Measurements from ENCODE around the gene SPOP. TPM values are rescaled to one million over a fixed set of nuclear protein-coding genes. Genes with fewer than 3 reads are reported as not detected.

SPOP gene
- total and polyA plus RNA-seq, 2 experiments from 2014 or later = 13.9 to 18.6 TPM

GRCh38 chr17:49590874-49591273 lies 87.0 kb downstream of the SPOP start:
- no peak for DNase-seq (ENCODE audit: low spot score)
- Mint-ChIP-seq H3K27ac (no peak overlapping the region), H3K4me1 (peaks cover 11% of the 10 kb centered on the region; the same call in 2 of the 3 replicates), H3K4me3 (no peak overlapping the region), H3K36me3 (ENCODE audit: low read depth) (no peaks in the 10 kb centered on the region; the same call in 2 of the 3 replicates), H3K9me3 (no peaks in the 10 kb centered on the region; the same call in 2 of the 3 replicates), H3K27me3 (ENCODE audit: insufficient read depth, low read depth, poor library complexity) (peaks cover 7% of the 10 kb centered on the region)
- Histone ChIP-seq H3K27ac (ENCODE audit: low read depth) (no peak overlapping the region), H3K9me2 (ENCODE audit: insufficient read depth) (no peaks in the 10 kb centered on the region), H3K4me2 (no peak overlapping the region), H3K79me2 (replicated peaks; ENCODE audit: insufficient read depth) (no peaks in the 10 kb centered on the region), H4K20me1 (replicated peaks; ENCODE audit: insufficient read depth) (no peaks in the 10 kb centered on the region; the same call in 1 of the 2 replicates), H3K27me3 (ENCODE audit: insufficient read depth) (no peaks in the 10 kb centered on the region), H3F3A (replicated peaks; ENCODE audit: low read depth) (0 out of 2 replicates have a peak, but pooled peaks cover 3% of the 10 kb centered on the region), H2AFZ (no peak overlapping the region), H3K4me1 (ENCODE audit: insufficient read depth) (no peaks in the 10 kb centered on the region), H3K36me3 (ENCODE audit: insufficient read depth) (no peaks in the 10 kb centered on the region), H3K4me3 (no peak overlapping the region)
- TF ChIP-seq NANOG (IDR thresholded peaks at IDR 0.05; ENCODE audit: borderline replicate concordance) (no peak), EZH2phosphoT487 (IDR thresholded peaks at IDR 0.05; ENCODE audit: unreplicated experiment) (no peak)
- ATAC-seq = no peak

- H3K4me3 ChIP-seq = no peak overlapping the region
- H3K4me1 Mint-ChIP-seq = peaks cover 11% of the 10 kb centered on the region; the same call in 2 of the 3 replicates
- no peak for ATAC-seq
Observed at GRCh38 chr17:49589577-49589927, 88.3 kb downstream of the SPOP start.

GRCh38 chr17:49588726-49589576 lies 88.9 kb downstream of the SPOP start:
- DNase-seq (ENCODE audit: low spot score) = no peak
- Histone ChIP-seq H3K4me1 (ENCODE audit: insufficient read depth) (no peaks in the 10 kb centered on the region), H3K9me2 (ENCODE audit: insufficient read depth) (no peaks in the 10 kb centered on the region), H3K4me3 (no peak overlapping the region), H3K36me3 (ENCODE audit: insufficient read depth) (no peaks in the 10 kb centered on the region), H2AFZ (no peak overlapping the region), H3K79me2 (replicated peaks; ENCODE audit: insufficient read depth) (no peaks in the 10 kb centered on the region), H3K27me3 (ENCODE audit: insufficient read depth) (no peaks in the 10 kb centered on the region), H3K27ac (ENCODE audit: low read depth) (no peak overlapping the region), H4K20me1 (replicated peaks; ENCODE audit: insufficient read depth) (no peaks in the 10 kb centered on the region; the same call in 1 of the 2 replicates), H3F3A (replicated peaks; ENCODE audit: low read depth) (0 out of 2 replicates have a peak, but pooled peaks cover 3% of the 10 kb centered on the region), H3K4me2 (no peak overlapping the region)
- peaks cover 11% of the 10 kb centered on the region; the same call in 2 of the 3 replicates for H3K4me1 Mint-ChIP-seq
- peaks cover 9% of the 10 kb centered on the region for H3K27me3 Mint-ChIP-seq (ENCODE audit: insufficient read depth, low read depth, poor library complexity)
- H3K9me3 Mint-ChIP-seq = no peaks in the 10 kb centered on the region
- H3K36me3 Mint-ChIP-seq (ENCODE audit: low read depth) = no peaks in the 10 kb centered on the region; the same call in 2 of the 3 replicates
- no peak overlapping the region for H3K4me3 Mint-ChIP-seq
- no peak overlapping the region; the same call in 1 of the 2 replicates for H3K27ac Mint-ChIP-seq
- no peak for ATAC-seq
- TF ChIP-seq ZNF114 (CRISPR knock-in tag; IDR thresholded peaks at IDR 0.05) (no peak), STAT1 (IDR thresholded peaks at IDR 0.05; ENCODE audit: unreplicated experiment) (no peak), REST (IDR thresholded peaks at IDR 0.05; ENCODE audit: unreplicated experiment) (no peak), ETS1 (IDR thresholded peaks at IDR 0.05) (no peak), JUNB (IDR thresholded peaks at IDR 0.05; ENCODE audit: unreplicated experiment) (no peak), POLR2AphosphoS5 (IDR thresholded peaks at IDR 0.05; ENCODE audit: low read depth) (no peak)

More at GRCh38 chr17:49589577-49589927, 88.3 kb downstream of the SPOP start:
- Mint-ChIP-seq H3K9me3 (no peaks in the 10 kb centered on the region; the same call in 2 of the 3 replicates), H3K27ac (no peak overlapping the region), H3K27me3 (ENCODE audit: insufficient read depth, low read depth, poor library complexity) (peaks cover 9% of the 10 kb centered on the region), H3K4me3 (no peak overlapping the region), H3K36me3 (ENCODE audit: low read depth) (no peaks in the 10 kb centered on the region; the same call in 2 of the 3 replicates)
- Histone ChIP-seq H3K36me3 (ENCODE audit: insufficient read depth) (no peaks in the 10 kb centered on the region), H3K27me3 (ENCODE audit: insufficient read depth) (no peaks in the 10 kb centered on the region), H3K4me1 (ENCODE audit: insufficient read depth) (no peaks in the 10 kb centered on the region), H2AFZ (no peak overlapping the region), H3K79me2 (replicated peaks; ENCODE audit: insufficient read depth) (no peaks in the 10 kb centered on the region), H3F3A (replicated peaks; ENCODE audit: low read depth) (0 out of 2 replicates have a peak, but pooled peaks cover 3% of the 10 kb centered on the region), H3K4me2 (no peak overlapping the region), H3K9me2 (ENCODE audit: insufficient read depth) (no peaks in the 10 kb centered on the region), H3K27ac (ENCODE audit: low read depth) (no peak overlapping the region), H4K20me1 (replicated peaks; ENCODE audit: insufficient read depth) (no peaks in the 10 kb centered on the region; the same call in 1 of the 2 replicates)
- no peak for DNase-seq (ENCODE audit: low spot score)
- TF ChIP-seq JUNB (IDR thresholded peaks at IDR 0.05; ENCODE audit: unreplicated experiment) (no peak), EZH2phosphoT487 (IDR thresholded peaks at IDR 0.05; ENCODE audit: unreplicated experiment) (no peak)

Data from GM23338 (cell line).